K562 (cell line): ENCODE results near the gene ANO2.

ENCODE experiments used
- BRF2 ChIP-seq: IDR thresholded peaks from 3 replicates; pipeline ENCODE4 v1.6.1; 2011; ENCODE audit warnings: borderline replicate concordance, mild to moderate bottlenecking; ENCODE audit not compliant: insufficient read length, insufficient read depth
- CEBPB ChIP-seq: fragments of 450-650 bp; IDR thresholded peaks from 2 replicates; pipeline ENCODE4 v1.6.1; 2016; ENCODE audit warnings: missing genetic modification characterization, missing compliant biosample characterization
- CTCF ChIP-seq, 3 experiments: IDR thresholded peaks in 2 of 3; conservative IDR thresholded peaks in 1 of 3; 2 replicates each; pipeline ENCODE4 v1.5.1; 2011 to 2012; ENCODE audit warnings: low read length in 3 of 3, mild to moderate bottlenecking in 3 of 3, control low read depth in 2 of 3, improper control_type of control experiment in 1 of 3, inconsistent platforms in 1 of 3, low read depth in 1 of 3, mixed read lengths in 1 of 3, moderate library complexity in 1 of 3; ENCODE audit not compliant: insufficient read depth in 2 of 3
- E4F1 ChIP-seq: fragments of 250-450 bp; sonication (Bioruptor Pico); IDR thresholded peaks from 2 replicates; pipeline ENCODE4 v1.5.0; 2021; ENCODE audit warnings: mild to moderate bottlenecking, borderline replicate concordance
- ELF4 ChIP-seq: fragments of 450-650 bp; formaldehyde crosslinking; IDR thresholded peaks from 2 replicates; pipeline ENCODE4 v1.4.0; 2022; ENCODE audit warnings: missing genetic modification characterization
- KDM1A ChIP-seq, 2 experiments: fragments of 450-650 bp; IDR thresholded peaks; 2 replicates each; pipeline ENCODE4 v1.6.1; 2016; ENCODE audit warnings: mild to moderate bottlenecking in 2 of 2
- POLR2A ChIP-seq: fragments of 450-650 bp; conservative IDR thresholded peaks from 2 replicates; pipeline ENCODE4 v1.6.1; 2016
- POLR2AphosphoS5 ChIP-seq: IDR thresholded peaks from 2 replicates; pipeline ENCODE4 v1.6.1; 2011; ENCODE audit warnings: mild to moderate bottlenecking, low read depth, low read length, moderate library complexity; ENCODE audit not compliant: control insufficient read depth, insufficient read depth
- ZNF217 ChIP-seq: sonication (generic); formaldehyde crosslinking; IDR thresholded peaks from 2 replicates; pipeline ENCODE4 v1.8.0; 2022; ENCODE audit warnings: mild to moderate bottlenecking, missing genetic modification reagents
- ZNF318 ChIP-seq, 2 experiments: fragments of 450-650 bp; IDR thresholded peaks; 2 replicates each; pipeline ENCODE4 v1.6.1; 2016; ENCODE audit warnings: mild to moderate bottlenecking in 2 of 2, borderline replicate concordance in 1 of 2, low read depth in 1 of 2, moderate library complexity in 1 of 2
- ZNF444 ChIP-seq: fragments of 250-450 bp; sonication (Bioruptor Pico); IDR thresholded peaks from 2 replicates; pipeline ENCODE4 v1.4.0; 2020; ENCODE audit warnings: mild to moderate bottlenecking, moderate library complexity
- ZNF512 ChIP-seq: IDR thresholded peaks from 2 replicates; pipeline ENCODE4 v1.6.1; 2016; ENCODE audit warnings: missing genetic modification characterization, missing compliant biosample characterization
- ZNF609 ChIP-seq: sonication (generic); formaldehyde crosslinking; IDR thresholded peaks from 2 replicates; pipeline ENCODE4 v1.8.1; 2023; ENCODE audit warnings: missing genetic modification reagents, mild to moderate bottlenecking, borderline replicate concordance

- TF ChIP-seq ELF4 (CRISPR knock-in tag) (no peak), KDM1A (IDR thresholded peaks at IDR 0.05) (no peak), E4F1 (CRISPR knock-in tag) (no peak), BRF2 (no peak), ZNF217 (CRISPR knock-in tag) (no peak), ZNF609 (no peak), CTCF (IDR thresholded peaks at IDR 0.05 in 2 of 3, conservative IDR thresholded peaks at IDR 0.05 in 1 of 3; ENCODE audit: insufficient read depth in 2 of 3, low read depth in 1 of 3, low read length in 3 of 3) (no peak), POLR2A (no peak), CEBPB (tag) (no peak), ZNF318 (IDR thresholded peaks at IDR 0.05; ENCODE audit: borderline replicate concordance in 1 of 2, low read depth in 1 of 2) (no peak), ZNF444 (no peak), ZNF512 (tag) (no peak), POLR2AphosphoS5 (no peak)
Observed at GRCh38 chr12:5716976-5717375, 228.1 kb downstream of the ANO2 start.
